Measurements from ENCODE around the gene GLI3.

GLI3 gene

DNA sequence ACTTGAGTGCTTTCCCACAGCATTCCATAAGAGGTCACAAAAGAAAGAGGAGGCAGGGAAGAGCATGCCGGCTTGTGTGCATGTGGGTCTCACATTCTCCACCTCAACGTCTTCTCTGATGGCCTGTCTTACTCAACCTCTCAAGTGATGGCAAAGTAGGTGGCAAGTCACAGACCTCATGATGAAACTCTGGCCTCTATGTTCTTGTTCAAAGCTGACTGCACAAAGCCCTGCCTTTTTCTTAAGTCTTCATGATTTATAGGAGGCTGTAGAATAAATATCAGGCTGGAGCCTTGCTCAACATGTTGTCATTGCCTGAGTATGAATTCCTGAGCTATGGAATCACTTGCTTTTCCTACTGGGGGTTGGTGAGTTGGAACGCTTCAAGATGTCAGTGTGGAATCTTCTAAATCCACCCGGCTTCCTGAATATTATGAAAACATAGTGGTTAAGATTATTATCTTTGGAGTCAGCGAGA lies 320.5 kb downstream of the GLI3 start:
- no peak for DNase-seq (ENCODE audit: low read depth, low spot score)
- no peak overlapping the region for H3K9ac ChIP-seq (ENCODE audit: insufficient read length, low read depth)
- no peaks in the 10 kb centered on the region for H3K27me3 ChIP-seq (ENCODE audit: insufficient read depth, insufficient read length)
- no peaks in the 10 kb centered on the region for H3K4me1 ChIP-seq (ENCODE audit: insufficient read depth, insufficient read length)
- TF ChIP-seq SUZ12 (IDR thresholded peaks at IDR 0.05; ENCODE audit: extremely low read depth, insufficient read depth, insufficient read length) (no peak), ZNF274 (IDR thresholded peaks at IDR 0.05; ENCODE audit: low read depth, low read length) (no peak), YY1 (IDR thresholded peaks at IDR 0.05; ENCODE audit: insufficient read depth, insufficient read length) (no peak)
- no peak overlapping the region for H3K4me3 ChIP-seq (ENCODE audit: insufficient read length, low read depth)
- no peaks in the 10 kb centered on the region for H3K9me3 ChIP-seq (ENCODE audit: insufficient read depth, low read length)
- no peaks in the 10 kb centered on the region for H3K36me3 ChIP-seq (ENCODE audit: insufficient read depth, insufficient read length, low read length)

DNA sequence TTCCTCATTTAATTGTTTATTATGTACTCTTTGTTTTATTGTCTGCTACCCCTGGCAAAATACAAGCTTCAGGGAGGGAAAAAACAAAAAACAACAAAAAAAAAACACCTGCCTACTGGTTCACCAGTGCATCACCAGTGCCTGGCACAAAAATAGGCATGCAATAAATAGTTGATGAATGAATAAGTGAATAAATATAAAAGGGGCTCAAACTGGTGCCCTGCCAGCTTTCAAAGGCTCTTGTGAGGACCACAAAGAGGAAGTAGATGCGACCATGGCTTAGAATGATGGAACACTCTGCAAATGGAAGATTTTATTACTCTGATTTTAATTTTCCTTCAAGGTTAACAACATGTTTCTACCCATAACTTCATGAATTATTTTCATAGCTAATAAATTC lies 321.1 kb downstream of the GLI3 start:
- no peak overlapping the region for H3K9ac ChIP-seq (ENCODE audit: insufficient read length, low read depth)
- no peak for DNase-seq (ENCODE audit: low read depth, low spot score)
- H3K4me1 ChIP-seq (ENCODE audit: insufficient read depth, insufficient read length): no peaks in the 10 kb centered on the region
- no peaks in the 10 kb centered on the region for H3K36me3 ChIP-seq (ENCODE audit: insufficient read depth, insufficient read length, low read length)
- H3K4me3 ChIP-seq (ENCODE audit: insufficient read length, low read depth): no peak overlapping the region
- H3K27me3 ChIP-seq (ENCODE audit: insufficient read depth, insufficient read length): no peaks in the 10 kb centered on the region
- TF ChIP-seq ZNF274 (IDR thresholded peaks at IDR 0.05; ENCODE audit: low read depth, low read length) (no peak), YY1 (IDR thresholded peaks at IDR 0.05; ENCODE audit: insufficient read depth, insufficient read length) (no peak), SUZ12 (IDR thresholded peaks at IDR 0.05; ENCODE audit: extremely low read depth, insufficient read depth, insufficient read length) (no peak)
- no peaks in the 10 kb centered on the region for H3K9me3 ChIP-seq (ENCODE audit: insufficient read depth, low read length)

DNA sequence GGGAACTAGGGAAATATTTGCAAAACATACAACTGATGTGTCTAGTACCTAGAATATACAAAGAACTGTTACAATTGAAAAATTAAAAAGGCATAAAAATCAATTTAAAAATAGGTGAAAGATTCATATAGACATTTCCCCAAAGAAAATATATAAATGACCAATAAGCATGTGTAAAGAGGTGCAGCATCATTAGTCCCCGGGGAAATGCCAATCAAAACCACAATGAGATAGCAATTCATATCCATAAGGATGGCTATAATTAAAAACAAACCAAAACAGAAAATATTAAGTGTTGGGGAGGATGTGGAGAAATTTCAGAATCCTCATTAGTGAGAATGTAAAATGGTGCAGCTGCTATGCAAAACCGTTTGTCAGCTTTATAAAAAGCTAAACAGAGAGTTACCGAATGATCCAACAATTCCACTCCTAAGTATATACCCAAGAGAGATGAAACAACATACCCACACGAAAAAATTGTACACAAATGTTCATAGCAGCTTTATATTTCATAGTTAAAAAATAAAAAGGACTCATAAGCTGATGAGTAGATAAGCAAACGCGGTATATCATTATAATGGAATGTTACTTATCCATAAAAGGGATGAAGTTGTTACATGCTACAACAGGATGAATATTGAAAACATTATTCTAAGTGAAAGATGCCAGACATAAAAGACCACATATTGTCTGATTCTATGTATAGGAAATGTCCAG lies 324.0 kb downstream of the GLI3 start:
- no peaks in the 10 kb centered on the region for H3K27me3 ChIP-seq (ENCODE audit: insufficient read depth, insufficient read length)
- H3K9me3 ChIP-seq (ENCODE audit: insufficient read depth, low read length): no peaks in the 10 kb centered on the region
- DNase-seq (ENCODE audit: low read depth, low spot score): no peak
- TF ChIP-seq YY1 (IDR thresholded peaks at IDR 0.05; ENCODE audit: insufficient read depth, insufficient read length) (no peak), SUZ12 (IDR thresholded peaks at IDR 0.05; ENCODE audit: extremely low read depth, insufficient read depth, insufficient read length) (no peak), ZNF274 (IDR thresholded peaks at IDR 0.05; ENCODE audit: low read depth, low read length) (no peak)
- no peaks in the 10 kb centered on the region for H3K4me1 ChIP-seq (ENCODE audit: insufficient read depth, insufficient read length)
- no peak overlapping the region for H3K4me3 ChIP-seq (ENCODE audit: insufficient read length, low read depth)
- no peak overlapping the region for H3K9ac ChIP-seq (ENCODE audit: insufficient read length, low read depth)
- no peaks in the 10 kb centered on the region for H3K36me3 ChIP-seq (ENCODE audit: insufficient read depth, insufficient read length, low read length)

DNA sequence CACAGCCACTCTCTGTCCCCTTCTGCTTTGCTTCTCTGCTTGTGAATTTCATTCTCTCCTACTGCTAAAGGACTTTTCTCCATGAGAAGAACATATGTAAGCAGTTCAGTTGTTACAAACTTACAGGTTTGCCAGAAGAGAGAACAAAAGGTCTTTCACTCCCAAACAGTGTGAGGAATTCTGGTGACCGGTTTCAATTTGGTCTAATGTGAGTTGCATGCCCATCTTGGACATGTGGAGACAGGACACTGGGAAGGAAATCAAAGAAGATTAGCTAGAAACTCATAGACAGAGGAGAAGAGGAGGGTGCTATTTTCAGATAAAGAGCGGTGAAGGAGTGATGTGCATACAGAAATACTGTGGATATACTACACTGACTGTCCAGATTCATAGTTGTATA lies 324.6 kb downstream of the GLI3 start:
- H3K9ac ChIP-seq (ENCODE audit: insufficient read length, low read depth): no peak overlapping the region

DNA sequence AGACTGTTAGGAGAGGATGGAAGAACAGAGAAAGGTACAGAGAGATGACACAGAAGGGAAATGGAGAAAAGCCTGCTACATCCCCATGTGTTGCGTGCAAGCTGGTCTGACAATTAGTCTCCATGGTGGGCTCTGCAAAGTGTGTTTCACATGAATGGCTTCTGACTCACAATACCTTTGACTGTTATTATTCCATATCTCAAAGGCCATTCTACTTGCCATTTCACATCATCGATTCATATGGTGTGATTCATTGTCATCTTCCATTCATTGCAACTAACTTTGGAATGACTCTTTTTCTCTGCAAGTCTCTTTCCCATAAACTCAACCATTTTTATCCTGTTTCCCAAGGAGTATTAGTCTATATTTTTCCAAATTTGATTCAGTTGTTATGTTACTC lies 325.2 kb downstream of the GLI3 start:
- Histone ChIP-seq H3K4me1 (ENCODE audit: insufficient read depth, insufficient read length) (no peaks in the 10 kb centered on the region), H3K4me3 (ENCODE audit: insufficient read length, low read depth) (no peak overlapping the region), H3K27me3 (ENCODE audit: insufficient read depth, insufficient read length) (no peaks in the 10 kb centered on the region), H3K9me3 (ENCODE audit: insufficient read depth, low read length) (no peaks in the 10 kb centered on the region), H3K9ac (ENCODE audit: insufficient read length, low read depth) (no peak overlapping the region), H3K36me3 (ENCODE audit: insufficient read depth, insufficient read length, low read length) (no peaks in the 10 kb centered on the region)
- DNase-seq (ENCODE audit: low read depth, low spot score): no peak
- no peak for TF ChIP-seq ZNF274 (IDR thresholded peaks at IDR 0.05; ENCODE audit: low read depth, low read length)
- TF ChIP-seq SUZ12 (IDR thresholded peaks at IDR 0.05; ENCODE audit: extremely low read depth, insufficient read depth, insufficient read length): no peak
- no peak for TF ChIP-seq YY1 (IDR thresholded peaks at IDR 0.05; ENCODE audit: insufficient read depth, insufficient read length)

More for the DNA sequence above, 324.6 kb downstream of the GLI3 start:
- no peaks in the 10 kb centered on the region for H3K36me3 ChIP-seq (ENCODE audit: insufficient read depth, insufficient read length, low read length)
- TF ChIP-seq YY1 (IDR thresholded peaks at IDR 0.05; ENCODE audit: insufficient read depth, insufficient read length): no peak
- no peak for TF ChIP-seq SUZ12 (IDR thresholded peaks at IDR 0.05; ENCODE audit: extremely low read depth, insufficient read depth, insufficient read length)
- no peak for TF ChIP-seq ZNF274 (IDR thresholded peaks at IDR 0.05; ENCODE audit: low read depth, low read length)
- H3K9me3 ChIP-seq (ENCODE audit: insufficient read depth, low read length): no peaks in the 10 kb centered on the region
- H3K4me3 ChIP-seq (ENCODE audit: insufficient read length, low read depth): no peak overlapping the region
- no peak for DNase-seq (ENCODE audit: low read depth, low spot score)
- H3K27me3 ChIP-seq (ENCODE audit: insufficient read depth, insufficient read length): no peaks in the 10 kb centered on the region
- no peaks in the 10 kb centered on the region for H3K4me1 ChIP-seq (ENCODE audit: insufficient read depth, insufficient read length)
